ENCODE data around the gene C16orf74.

Gene C16orf74

GRCh38 chr16:85668676-85669424 is 82.0 kb downstream of the C16orf74 start:
- no peak for DNase-seq (ENCODE audit: low spot score)
- Histone ChIP-seq H3K9ac (ENCODE audit: low read depth, low read length, poor library complexity) (no peak overlapping the region), H4K8ac (ENCODE audit: low read depth, low read length) (no peak overlapping the region), H3K4ac (ENCODE audit: low read length) (no peak overlapping the region), H3K23ac (ENCODE audit: low read depth, low read length, poor library complexity) (no peak overlapping the region), H3K4me1 (ENCODE audit: control insufficient read depth in 2 of 2, insufficient read depth in 1 of 2, low read depth in 1 of 2, low read length in 2 of 2) (no peaks in the 10 kb centered on the region), H3K27me3 (ENCODE audit: control insufficient read depth in 3 of 3, insufficient read depth in 3 of 3, low read depth in 1 of 3, low read length in 3 of 3) (no peaks in the 10 kb centered on the region), H2AK5ac (ENCODE audit: low read depth, low read length) (no peak overlapping the region), H2BK5ac (ENCODE audit: low read length) (no peak overlapping the region), H3K36me3 (replicated peaks in 1 of 2; ENCODE audit: control insufficient read depth in 2 of 2, insufficient read depth in 2 of 2, low read length in 2 of 2) (peaks cover 45 to 98% of the 10 kb centered on the region in 2 donors), H3K18ac (ENCODE audit: low read length) (no peak overlapping the region), H3K27ac (replicated peaks; ENCODE audit: low read length) (no peak overlapping the region), H3K79me1 (ENCODE audit: low read depth, low read length) (no peaks in the 10 kb centered on the region), H4K91ac (ENCODE audit: low read depth, low read length, poor library complexity) (no peak overlapping the region), H3K14ac (ENCODE audit: low read length) (no peak overlapping the region), H2AFZ (ENCODE audit: low read length) (no peak overlapping the region), H2BK15ac (ENCODE audit: low read length) (no peak overlapping the region), H3K9me3 (replicated peaks in 1 of 2; ENCODE audit: control insufficient read depth in 2 of 2, insufficient read depth in 1 of 2, low read depth in 1 of 2, low read length in 2 of 2) (peaks cover 0 to 2% of the 10 kb centered on the region in 2 donors), H3K4me2 (ENCODE audit: insufficient read depth, low read length, poor library complexity, severe bottlenecking) (no peak overlapping the region), H3K4me3 (ENCODE audit: low read length in 2 of 2) (no peak overlapping the region), H2BK120ac (ENCODE audit: low read depth, low read length) (no peak overlapping the region), H2BK12ac (ENCODE audit: low read length) (no peak overlapping the region)
- WGBS, 2 donors (ENCODE audit: extremely low coverage in 2 of 2, insufficient read length in 2 of 2, insufficient replicate concordance in 1 of 2) = no CpG with 5 or more reads among the region's 10 CpGs

GRCh38 chr16:85667841-85668413 is 83.0 kb downstream of the C16orf74 start:
- Histone ChIP-seq H2AK5ac (ENCODE audit: low read depth, low read length) (no peak overlapping the region), H2AFZ (ENCODE audit: low read length) (no peak overlapping the region), H3K27ac (replicated peaks; ENCODE audit: low read length) (no peak overlapping the region), H3K23ac (ENCODE audit: low read depth, low read length, poor library complexity) (no peak overlapping the region), H3K4me3 (ENCODE audit: low read length in 2 of 2) (peak overlapping the region in 1 of 2 donors; percentile 6), H3K9me3 (replicated peaks in 1 of 2; ENCODE audit: control insufficient read depth in 2 of 2, insufficient read depth in 1 of 2, low read depth in 1 of 2, low read length in 2 of 2) (peaks cover 0 to 2% of the 10 kb centered on the region in 2 donors), H3K27me3 (ENCODE audit: control insufficient read depth in 3 of 3, insufficient read depth in 3 of 3, low read depth in 1 of 3, low read length in 3 of 3) (no peaks in the 10 kb centered on the region), H2BK15ac (ENCODE audit: low read length) (no peak overlapping the region), H3K9ac (ENCODE audit: low read depth, low read length, poor library complexity) (no peak overlapping the region), H2BK120ac (ENCODE audit: low read depth, low read length) (no peak overlapping the region), H3K4me2 (ENCODE audit: insufficient read depth, low read length, poor library complexity, severe bottlenecking) (no peak overlapping the region), H3K18ac (ENCODE audit: low read length) (no peak overlapping the region), H2BK12ac (ENCODE audit: low read length) (no peak overlapping the region), H3K36me3 (replicated peaks in 1 of 2; ENCODE audit: control insufficient read depth in 2 of 2, insufficient read depth in 2 of 2, low read length in 2 of 2) (peaks cover 42 to 98% of the 10 kb centered on the region in 2 donors), H3K79me1 (ENCODE audit: low read depth, low read length) (no peaks in the 10 kb centered on the region), H3K4ac (ENCODE audit: low read length) (no peak overlapping the region), H2BK5ac (ENCODE audit: low read length) (no peak overlapping the region), H3K4me1 (ENCODE audit: control insufficient read depth in 2 of 2, insufficient read depth in 1 of 2, low read depth in 1 of 2, low read length in 2 of 2) (peaks cover 6% of the 10 kb centered on the region in 2 donors), H3K14ac (ENCODE audit: low read length) (peak overlapping the region; percentile 42), H4K8ac (ENCODE audit: low read depth, low read length) (no peak overlapping the region), H4K91ac (ENCODE audit: low read depth, low read length, poor library complexity) (no peak overlapping the region)
- no CpG with 5 or more reads among the region's 16 CpGs for WGBS, 2 donors (ENCODE audit: extremely low coverage in 2 of 2, insufficient read length in 2 of 2, insufficient replicate concordance in 1 of 2)
- DNase-seq (ENCODE audit: low spot score) = no peak

GRCh38 chr16:85667261-85667660 is 83.6 kb downstream of the C16orf74 start:
- H3K4me1 ChIP-seq (ENCODE audit: control insufficient read depth in 2 of 2, insufficient read depth in 1 of 2, low read depth in 1 of 2, low read length in 2 of 2) = peaks cover 12 to 13% of the 10 kb centered on the region in 2 donors
- no peak overlapping the region for H3K14ac ChIP-seq (ENCODE audit: low read length)
- no peak overlapping the region for H2BK120ac ChIP-seq (ENCODE audit: low read depth, low read length)
- H3K18ac ChIP-seq (ENCODE audit: low read length) = no peak overlapping the region
- H4K8ac ChIP-seq (ENCODE audit: low read depth, low read length) = no peak overlapping the region
- H3K23ac ChIP-seq (ENCODE audit: low read depth, low read length, poor library complexity) = no peak overlapping the region
- H3K4ac ChIP-seq (ENCODE audit: low read length) = no peak overlapping the region
- no peaks in the 10 kb centered on the region for H3K79me1 ChIP-seq (ENCODE audit: low read depth, low read length)
- H3K4me2 ChIP-seq (ENCODE audit: insufficient read depth, low read length, poor library complexity, severe bottlenecking) = no peak overlapping the region
- H3K27ac ChIP-seq (replicated peaks; ENCODE audit: low read length) = no peak overlapping the region
- peaks cover 0 to 2% of the 10 kb centered on the region in 2 donors for H3K9me3 ChIP-seq (replicated peaks in 1 of 2; ENCODE audit: control insufficient read depth in 2 of 2, insufficient read depth in 1 of 2, low read depth in 1 of 2, low read length in 2 of 2)
- DNase-seq (ENCODE audit: low spot score) = no peak
- no peak overlapping the region for H2BK5ac ChIP-seq (ENCODE audit: low read length)
- no peak overlapping the region for H3K9ac ChIP-seq (ENCODE audit: low read depth, low read length, poor library complexity)
- H3K4me3 ChIP-seq (ENCODE audit: low read length in 2 of 2) = peak overlapping the region in 1 of 2 donors; percentile 44
- H2BK15ac ChIP-seq (ENCODE audit: low read length) = no peak overlapping the region
- H3K36me3 ChIP-seq (replicated peaks in 1 of 2; ENCODE audit: control insufficient read depth in 2 of 2, insufficient read depth in 2 of 2, low read length in 2 of 2) = peaks cover 38 to 95% of the 10 kb centered on the region in 2 donors
- H2AFZ ChIP-seq (ENCODE audit: low read length) = no peak overlapping the region
- no peak overlapping the region for H2AK5ac ChIP-seq (ENCODE audit: low read depth, low read length)
- no peak overlapping the region for H4K91ac ChIP-seq (ENCODE audit: low read depth, low read length, poor library complexity)
- H2BK12ac ChIP-seq (ENCODE audit: low read length) = no peak overlapping the region
- WGBS, 2 donors (ENCODE audit: extremely low coverage in 2 of 2, insufficient read length in 2 of 2, insufficient replicate concordance in 1 of 2) = no CpG with 5 or more reads among the region's 9 CpGs
- no peaks in the 10 kb centered on the region for H3K27me3 ChIP-seq (ENCODE audit: control insufficient read depth in 3 of 3, insufficient read depth in 3 of 3, low read depth in 1 of 3, low read length in 3 of 3)

- Histone ChIP-seq H3K9me3 (replicated peaks in 1 of 2; ENCODE audit: control insufficient read depth in 2 of 2, insufficient read depth in 1 of 2, low read depth in 1 of 2, low read length in 2 of 2) (peaks cover 0 to 2% of the 10 kb centered on the region in 2 donors), H3K36me3 (replicated peaks in 1 of 2; ENCODE audit: control insufficient read depth in 2 of 2, insufficient read depth in 2 of 2, low read length in 2 of 2) (peaks cover 36 to 88% of the 10 kb centered on the region in 2 donors), H3K23ac (ENCODE audit: low read depth, low read length, poor library complexity) (no peak overlapping the region), H2BK15ac (ENCODE audit: low read length) (no peak overlapping the region), H2BK12ac (ENCODE audit: low read length) (no peak overlapping the region), H3K27ac (replicated peaks; ENCODE audit: low read length) (no peak overlapping the region), H4K91ac (ENCODE audit: low read depth, low read length, poor library complexity) (no peak overlapping the region), H3K9ac (ENCODE audit: low read depth, low read length, poor library complexity) (no peak overlapping the region), H4K8ac (ENCODE audit: low read depth, low read length) (no peak overlapping the region), H3K4ac (ENCODE audit: low read length) (no peak overlapping the region), H3K18ac (ENCODE audit: low read length) (no peak overlapping the region), H3K27me3 (ENCODE audit: control insufficient read depth in 3 of 3, insufficient read depth in 3 of 3, low read depth in 1 of 3, low read length in 3 of 3) (no peaks in the 10 kb centered on the region), H2AK5ac (ENCODE audit: low read depth, low read length) (no peak overlapping the region), H3K4me2 (ENCODE audit: insufficient read depth, low read length, poor library complexity, severe bottlenecking) (no peak overlapping the region), H3K14ac (ENCODE audit: low read length) (no peak overlapping the region), H2BK5ac (ENCODE audit: low read length) (peak overlapping the region; percentile 26), H3K79me1 (ENCODE audit: low read depth, low read length) (peaks cover 4% of the 10 kb centered on the region), H2AFZ (ENCODE audit: low read length) (no peak overlapping the region), H3K4me3 (ENCODE audit: low read length in 2 of 2) (no peak overlapping the region), H2BK120ac (ENCODE audit: low read depth, low read length) (no peak overlapping the region), H3K4me1 (ENCODE audit: control insufficient read depth in 2 of 2, insufficient read depth in 1 of 2, low read depth in 1 of 2, low read length in 2 of 2) (peaks cover 23 to 26% of the 10 kb centered on the region in 2 donors)
- WGBS, 2 donors (ENCODE audit: extremely low coverage in 2 of 2, insufficient read length in 2 of 2, insufficient replicate concordance in 1 of 2) = no CpG with 5 or more reads among the region's 13 CpGs
- DNase-seq (ENCODE audit: low spot score) = no peak
Observed at GRCh38 chr16:85665929-85666328, 85.0 kb downstream of the C16orf74 start.
